Astrocyte (in vitro differentiated cells and primary cell): Measurements from ENCODE around the gene WNT11.

Experiments
- CTCF ChIP-seq: IDR thresholded peaks from 2 replicates; pipeline ENCODE4 v1.5.1; 2011; ENCODE audit warnings: low read depth, mild to moderate bottlenecking, inconsistent platforms, low read length, moderate library complexity; ENCODE audit not compliant: insufficient read depth
- EZH2 ChIP-seq: IDR thresholded peaks from 2 replicates; pipeline ENCODE4 v1.6.1; 2012; ENCODE audit warnings: mild to moderate bottlenecking, low read length, inconsistent platforms; ENCODE audit not compliant: insufficient read depth

- TF ChIP-seq CTCF (no peak), EZH2 (no peak)
Observed at GRCh38 chr11:76189682-76190081, 16.6 kb downstream of the WNT11 start.
